Measurements from ENCODE around the gene INVS.
A peak's percentile ranks its signal among the peaks of the same experiment; 100 is the strongest.
"Not testable (repeated sequence)": the region's sequence is repeated elsewhere in the genome, so short reads cannot be mapped to it uniquely, and the experiment has no call there.

Gene INVS

DNA sequence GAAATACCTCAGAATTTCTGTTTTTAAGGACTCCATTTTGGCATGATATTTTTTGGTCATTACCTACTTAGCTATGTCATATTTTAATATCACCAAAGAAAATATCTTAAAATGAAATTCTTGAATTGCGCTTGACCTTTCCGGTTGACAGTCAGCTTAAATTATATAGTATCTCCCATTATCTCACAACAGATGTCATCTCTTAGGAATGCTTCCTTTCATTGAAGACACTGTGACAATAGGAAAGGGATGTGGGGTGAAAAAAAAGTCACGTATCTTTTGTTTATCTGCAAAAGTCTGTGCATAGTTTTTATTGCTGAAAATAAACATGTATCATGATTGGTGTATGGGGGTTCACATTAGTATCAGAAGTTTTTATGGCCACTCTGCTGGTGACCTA is 105.8 kb downstream of the INVS start:
- DNase-seq, result no peak

- DNase-seq, result no peak
Observed at GRCh38 chr9:100206899-100207298, 107.9 kb downstream of the INVS start.

DNA sequence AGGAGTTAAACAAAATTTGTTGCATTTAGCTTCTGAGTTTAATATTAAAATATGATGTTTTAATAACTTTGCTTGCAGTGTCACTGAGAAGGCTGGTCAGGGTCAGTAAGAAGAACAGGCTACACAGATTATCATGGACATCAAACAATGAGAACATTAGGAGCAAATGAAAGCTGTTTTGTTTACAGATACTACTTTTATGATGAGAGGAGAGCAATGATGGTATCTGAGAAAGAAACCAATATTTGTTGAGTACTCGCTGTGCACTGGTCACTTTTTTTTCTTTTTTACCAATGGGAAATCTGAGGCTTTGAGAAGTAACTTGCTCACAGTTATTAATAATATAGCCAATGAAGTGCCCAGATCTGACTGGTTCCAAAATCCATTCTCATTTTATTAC is 109.6 kb downstream of the INVS start:
- DNase-seq, result no peak

GRCh38 chr9:100211476-100211875 is 112.4 kb downstream of the INVS start:
- no peak for DNase-seq

- no peak for DNase-seq
Observed at GRCh38 chr9:100213730-100214477, 114.9 kb downstream of the INVS start.

GRCh38 chr9:100216178-100216787 is 117.2 kb downstream of the INVS start:
- peak; percentile 19 to 33 (median 25) for DNase-seq

DNA sequence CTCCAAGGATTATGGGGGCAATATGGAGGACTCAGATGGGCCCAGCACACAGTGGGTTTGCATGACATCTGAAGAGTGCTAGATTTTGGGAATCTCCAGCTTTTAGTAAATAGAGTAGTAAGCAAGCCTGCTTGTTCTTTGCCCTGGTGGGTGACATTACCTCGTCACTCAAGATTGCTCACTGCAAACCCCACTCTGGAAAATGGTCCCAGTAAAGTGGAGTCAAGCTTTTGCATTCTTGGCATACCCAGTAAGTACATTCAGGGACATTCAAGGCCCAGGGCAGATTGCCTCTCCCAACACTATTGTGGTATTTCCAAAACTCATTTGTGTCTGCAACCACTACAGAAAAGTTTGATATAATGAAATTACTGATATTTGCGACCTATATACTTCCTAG is 118.5 kb downstream of the INVS start:
- DNase-seq, result no peak

DNA sequence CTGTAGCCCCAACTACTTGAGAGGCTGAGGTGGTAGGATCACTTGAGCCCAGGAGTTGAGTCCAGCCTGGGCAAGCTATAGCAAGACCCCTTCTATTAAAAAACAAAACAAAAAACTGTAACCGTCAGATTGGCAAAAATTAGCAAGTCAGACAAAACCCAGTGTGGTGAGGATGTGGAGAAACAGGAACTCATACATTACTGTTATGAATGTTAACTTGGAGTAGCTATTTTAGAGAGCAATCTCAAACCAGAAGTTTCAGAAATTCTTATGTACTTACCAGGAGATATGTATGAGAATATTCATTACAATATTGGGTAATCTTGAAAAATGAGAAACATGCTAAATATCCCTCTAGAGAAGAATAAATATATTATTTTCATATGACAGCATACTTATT is 120.3 kb downstream of the INVS start:
- no peak for DNase-seq

- DNase-seq, result no peak
Observed at GRCh38 chr9:100220936-100221335, 121.9 kb downstream of the INVS start.

DNA sequence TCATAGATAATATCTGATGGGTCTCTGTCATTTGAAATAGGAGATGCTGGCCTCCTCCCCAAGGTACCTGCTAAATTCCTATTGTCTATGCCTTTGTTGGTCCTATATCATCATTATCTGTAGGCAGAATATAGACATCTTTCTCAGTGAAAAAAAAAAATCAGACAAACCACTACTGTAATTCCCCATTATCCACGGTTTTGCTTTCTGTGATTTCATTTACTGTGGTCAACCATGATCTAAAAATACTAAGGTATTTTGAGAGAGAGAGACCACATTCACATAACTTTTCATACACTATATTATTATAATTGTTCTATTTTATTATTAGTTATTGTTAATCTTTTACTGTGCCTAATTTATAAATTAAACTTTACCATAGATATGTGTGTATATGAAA is 122.5 kb downstream of the INVS start:
- no peak for DNase-seq

DNA sequence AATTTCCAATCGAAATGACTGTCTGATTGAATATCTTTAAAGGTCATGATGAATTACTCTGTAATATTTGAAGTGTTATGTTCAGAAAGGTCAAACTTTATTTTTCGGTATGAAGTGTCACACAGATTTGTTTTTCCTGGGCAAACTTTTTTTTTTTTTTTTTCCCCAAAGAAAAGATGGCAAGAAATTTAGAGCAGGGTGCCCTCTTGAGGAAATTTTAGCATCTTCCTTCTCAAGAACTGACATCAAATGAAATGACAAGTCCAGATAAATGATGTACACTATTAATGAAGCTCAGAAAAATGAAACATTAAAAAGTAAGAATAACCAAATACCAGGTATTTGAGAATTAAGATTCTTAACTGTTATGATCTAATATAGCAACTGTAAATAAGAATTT is 123.6 kb downstream of the INVS start:
- no peak for DNase-seq

GRCh38 chr9:100227636-100228035 is 128.6 kb downstream of the INVS start:
- no peak for DNase-seq

DNA sequence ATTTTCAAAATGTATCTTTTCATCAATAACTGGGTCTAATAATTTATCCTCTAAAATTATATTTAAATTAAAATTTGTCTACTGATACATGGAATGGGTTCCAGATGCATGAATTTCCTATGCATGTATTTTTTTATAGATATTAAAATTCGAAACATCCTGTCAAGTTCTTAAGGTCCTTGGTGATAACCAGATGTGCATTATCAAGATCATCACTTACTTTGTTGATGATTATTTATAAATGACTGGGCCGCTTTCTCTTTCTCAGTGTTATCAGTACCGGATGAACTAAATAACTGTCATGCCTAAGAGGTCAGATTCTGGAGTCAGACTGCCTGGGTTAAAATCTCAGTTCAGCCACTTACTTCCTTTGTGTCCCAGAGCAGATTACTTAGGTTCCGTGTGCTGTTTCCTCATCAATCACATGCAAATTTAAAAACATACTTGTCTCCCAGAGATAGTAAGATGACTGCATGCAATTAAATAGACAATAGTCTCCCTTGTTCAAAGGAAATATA is 129.4 kb downstream of the INVS start:
- DNase-seq, result no peak

DNA sequence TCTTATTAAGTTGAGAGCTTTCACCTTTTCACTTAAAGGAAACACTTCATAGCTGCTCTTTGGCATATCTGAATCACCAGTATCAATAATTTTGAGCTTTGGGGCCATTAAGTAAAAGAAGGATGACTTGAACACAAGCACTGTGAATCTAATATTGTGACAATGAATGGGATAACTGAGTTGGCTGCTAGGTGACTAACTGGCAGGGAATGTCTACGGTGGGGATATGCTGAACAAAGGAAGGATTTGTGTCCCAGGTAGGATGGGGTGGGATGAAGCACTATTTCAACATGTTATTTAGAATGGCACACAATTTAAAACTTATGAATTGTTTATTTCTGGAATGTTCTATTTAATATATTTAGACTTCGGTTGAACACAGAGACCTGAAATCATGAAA is 130.1 kb downstream of the INVS start:
- no peak for DNase-seq

GRCh38 chr9:100229561-100229960 is 130.5 kb downstream of the INVS start:
- no peak for DNase-seq

- DNase-seq, result not testable (repeated sequence)
Observed at GRCh38 chr9:100236986-100237385, 137.9 kb downstream of the INVS start.

GRCh38 chr9:100240512-100240911 is 141.5 kb downstream of the INVS start:
- DNase-seq, result no peak

DNA sequence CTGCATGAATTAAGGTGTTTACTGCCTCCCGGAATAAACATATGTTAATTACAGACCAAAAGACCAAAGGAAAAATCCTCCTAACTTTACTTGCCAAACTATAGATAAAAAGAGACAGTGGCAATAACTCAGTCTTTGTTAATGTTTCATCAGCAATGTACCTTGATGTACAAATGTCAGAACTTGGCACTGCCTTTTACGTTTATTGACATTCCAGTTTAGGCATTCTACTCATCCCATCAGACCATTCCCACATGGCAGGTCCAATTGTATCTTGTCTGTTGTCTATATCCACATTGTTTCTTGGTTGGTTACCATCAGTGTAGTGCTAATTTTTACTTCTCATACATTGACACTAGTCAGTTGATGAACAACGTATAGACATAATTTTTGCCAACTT is 168.2 kb downstream of the INVS start:
- no peak for DNase-seq

- no peak for DNase-seq
Observed at GRCh38 chr9:100268271-100268670, 169.2 kb downstream of the INVS start.

DNA sequence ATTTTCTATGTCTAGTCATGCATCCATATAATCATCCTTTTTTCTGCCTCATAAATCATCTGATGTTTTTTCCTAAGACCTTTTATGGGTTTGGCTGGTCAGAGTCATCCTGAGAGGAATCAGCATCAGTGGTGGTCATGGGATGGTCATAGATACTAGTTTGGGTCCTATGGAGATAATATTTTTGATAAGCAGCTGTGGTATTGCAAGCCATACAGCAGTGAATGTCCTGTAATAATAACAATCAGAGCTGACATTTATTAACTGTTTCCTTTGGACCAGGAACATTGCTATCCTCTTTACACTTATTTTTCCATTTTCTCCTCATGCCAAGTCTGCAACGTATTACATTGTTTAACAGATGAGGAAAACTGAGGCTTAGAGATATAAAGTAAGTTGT is 170.6 kb downstream of the INVS start:
- DNase-seq, result no peak

- no peak for DNase-seq
Observed at GRCh38 chr9:100277166-100277979, 178.3 kb downstream of the INVS start.

DNA sequence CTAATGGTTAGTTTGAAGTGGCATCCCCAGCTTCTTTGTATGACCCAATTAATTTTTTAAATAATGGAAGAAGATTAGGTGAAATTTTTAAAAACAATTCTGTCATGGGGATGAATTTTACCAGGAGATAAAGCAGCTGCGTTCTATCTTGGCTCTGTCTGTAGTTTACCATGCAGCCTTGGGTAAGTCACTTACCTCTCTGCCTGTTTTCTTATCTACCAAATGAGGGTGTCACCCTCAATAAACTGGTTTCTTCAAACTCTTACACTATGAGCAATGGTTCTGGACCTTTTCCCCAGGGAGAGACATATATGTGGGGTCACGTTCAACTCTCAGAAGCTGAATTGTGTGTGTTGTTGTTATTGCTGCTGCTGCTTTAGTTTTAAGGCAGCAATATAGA is 182.0 kb downstream of the INVS start:
- DNase-seq, result no peak

DNA sequence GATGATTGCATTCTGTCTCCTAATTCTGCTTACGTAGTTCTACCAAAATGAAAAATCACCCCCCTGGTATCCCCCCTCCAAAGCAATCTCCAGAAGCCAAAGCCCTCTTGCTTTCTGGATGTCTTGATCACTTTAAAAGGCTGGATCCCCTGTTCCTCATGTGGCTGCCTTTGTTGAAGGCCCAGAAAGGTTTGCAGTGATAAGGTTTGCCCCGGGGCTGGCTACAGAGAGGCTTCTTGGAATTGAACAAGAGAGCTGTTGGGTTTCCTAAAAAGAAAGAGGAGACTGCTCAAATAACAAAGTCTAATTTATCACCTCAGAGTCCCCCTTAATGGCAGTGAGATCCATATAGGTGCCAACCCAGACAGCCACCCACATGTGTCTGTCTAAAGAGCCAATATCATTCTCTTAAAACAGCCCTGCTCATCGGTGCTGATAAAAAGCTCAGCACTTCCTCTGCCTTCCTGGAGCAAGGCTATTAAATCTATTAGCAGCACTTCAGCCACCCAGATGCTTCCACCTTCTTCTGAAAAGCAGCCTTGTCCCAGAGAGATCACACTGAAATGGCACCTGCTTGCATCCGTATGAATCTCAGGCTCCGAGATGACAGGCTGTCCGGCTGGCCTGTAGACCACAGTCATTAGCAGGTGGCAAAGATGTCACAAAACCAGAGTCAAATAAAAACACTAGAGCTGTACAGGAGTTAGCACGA is 182.8 kb downstream of the INVS start:
- DNase-seq, result no peak

Measured in activated CD4-positive, CD25-positive, alpha-beta regulatory T cell (primary cell).